ENCODE measurements around the gene GGA2.

DNA sequence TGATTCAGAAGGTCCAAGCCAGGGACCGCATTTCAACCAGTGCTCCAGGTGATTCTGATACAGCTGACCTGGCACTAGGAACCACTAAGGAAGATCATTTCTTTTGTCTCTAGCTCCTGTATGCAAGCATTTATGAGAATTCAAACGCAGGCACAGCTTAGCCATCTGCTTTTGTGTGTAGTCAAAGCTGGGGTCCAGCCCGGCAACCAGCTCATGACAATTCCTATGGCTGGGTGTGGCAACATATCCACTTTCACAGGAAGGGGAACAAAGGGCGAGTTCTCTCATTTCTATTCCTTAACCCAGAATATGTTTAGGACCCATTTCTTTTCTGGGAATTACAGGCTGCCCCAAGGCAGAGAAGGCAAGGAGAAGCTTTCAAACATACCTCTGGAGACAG is 30.0 kb downstream of the GGA2 start:
- TF ChIP-seq CTCF (IDR thresholded peaks at IDR 0.05) (no peak), POLR2AphosphoS5 (IDR thresholded peaks at IDR 0.05) (no peak)

All from stomach (tissue), 4 donors.